Fibroblast of peridontal ligament (primary cell): ENCODE data around the gene CTTNBP2NL.
"Not testable (repeated sequence)": the region's sequence is repeated elsewhere in the genome, so short reads cannot be mapped to it uniquely, and the experiment has no call there.

Source experiments
- DNase-seq: peaks from one replicate; pipeline ENCODE4 v3.0.0-alpha.2; 2010; ENCODE audit errors: extremely low read depth

CTTNBP2NL gene

DNA sequence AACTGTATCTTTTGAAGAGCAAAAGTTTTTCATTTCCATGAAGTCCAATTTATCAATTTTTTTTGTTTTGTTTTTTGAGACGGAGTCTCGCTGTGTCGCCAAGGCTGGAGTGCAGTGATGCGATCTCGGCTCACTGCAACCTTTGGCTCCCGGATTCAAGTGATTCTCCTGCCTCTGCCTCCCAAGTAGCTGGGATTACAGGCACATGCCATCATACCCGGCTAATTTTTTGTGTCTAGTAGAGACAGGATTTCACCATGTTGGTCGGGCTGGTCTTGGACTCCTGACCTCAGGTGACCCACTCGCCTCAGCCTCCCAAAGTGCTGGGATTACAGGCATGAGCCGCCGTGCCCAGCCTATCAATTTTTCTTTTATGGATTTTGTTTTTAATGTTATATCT is 27.7 kb downstream of the CTTNBP2NL start:
- DNase-seq, result not testable (repeated sequence)

DNA sequence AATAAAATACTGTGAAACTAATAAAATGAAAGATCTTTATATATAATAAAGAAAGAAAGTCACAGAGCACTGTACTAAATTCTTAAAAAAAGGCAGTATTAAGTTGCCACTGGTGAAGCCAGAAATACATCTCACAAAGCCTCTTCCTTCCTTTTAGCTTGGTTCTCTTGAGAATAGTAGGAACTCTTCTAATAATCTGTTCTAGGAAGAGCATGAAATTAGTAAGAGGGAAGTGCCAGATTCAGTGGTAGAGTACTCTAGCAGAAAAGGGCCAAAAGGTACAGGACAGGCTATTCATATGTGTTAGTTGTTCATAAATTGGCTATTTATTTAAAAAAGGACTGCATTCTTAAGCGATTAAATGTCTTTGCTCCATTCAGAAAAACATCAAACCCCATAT is 33.7 kb downstream of the CTTNBP2NL start:
- no peak for DNase-seq

DNA sequence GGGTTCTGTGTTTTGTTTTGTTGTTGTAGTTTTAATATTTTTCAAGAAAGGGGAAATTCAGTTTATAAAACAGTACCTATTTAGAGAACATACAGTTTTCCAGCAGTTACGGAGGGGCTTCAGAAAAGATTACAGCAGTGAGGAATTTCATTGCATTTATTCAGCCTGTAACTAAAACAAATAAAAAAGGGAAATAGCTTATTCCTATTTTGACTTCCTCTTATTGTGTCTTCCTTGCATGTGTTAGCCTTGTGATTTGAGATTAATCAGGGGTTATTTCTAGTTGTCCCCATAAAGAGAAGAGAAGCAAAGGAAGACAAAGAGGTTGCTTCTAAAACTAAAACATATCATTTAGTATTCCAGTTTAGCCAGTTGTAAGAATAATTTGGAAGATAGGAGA is 35.0 kb downstream of the CTTNBP2NL start:
- no peak for DNase-seq

DNA sequence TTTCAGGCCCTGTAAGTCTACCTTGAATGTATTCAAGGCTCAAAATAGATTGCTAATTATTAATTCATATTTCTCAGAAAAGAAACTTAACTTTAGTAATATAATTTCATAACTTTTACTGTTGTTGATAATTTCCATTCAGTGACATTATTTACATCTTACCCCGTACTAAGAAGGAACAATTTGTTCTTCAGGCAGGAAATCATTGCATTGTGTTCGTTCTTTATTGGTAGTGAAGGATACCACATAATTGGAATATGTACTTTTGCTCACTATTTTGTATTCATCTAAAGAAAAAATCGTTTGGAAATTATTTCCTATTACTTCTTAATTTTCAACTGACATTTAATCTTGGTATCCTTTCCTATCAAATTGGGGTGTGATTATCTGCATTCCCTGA is 39.4 kb downstream of the CTTNBP2NL start:
- DNase-seq, result no peak

DNA sequence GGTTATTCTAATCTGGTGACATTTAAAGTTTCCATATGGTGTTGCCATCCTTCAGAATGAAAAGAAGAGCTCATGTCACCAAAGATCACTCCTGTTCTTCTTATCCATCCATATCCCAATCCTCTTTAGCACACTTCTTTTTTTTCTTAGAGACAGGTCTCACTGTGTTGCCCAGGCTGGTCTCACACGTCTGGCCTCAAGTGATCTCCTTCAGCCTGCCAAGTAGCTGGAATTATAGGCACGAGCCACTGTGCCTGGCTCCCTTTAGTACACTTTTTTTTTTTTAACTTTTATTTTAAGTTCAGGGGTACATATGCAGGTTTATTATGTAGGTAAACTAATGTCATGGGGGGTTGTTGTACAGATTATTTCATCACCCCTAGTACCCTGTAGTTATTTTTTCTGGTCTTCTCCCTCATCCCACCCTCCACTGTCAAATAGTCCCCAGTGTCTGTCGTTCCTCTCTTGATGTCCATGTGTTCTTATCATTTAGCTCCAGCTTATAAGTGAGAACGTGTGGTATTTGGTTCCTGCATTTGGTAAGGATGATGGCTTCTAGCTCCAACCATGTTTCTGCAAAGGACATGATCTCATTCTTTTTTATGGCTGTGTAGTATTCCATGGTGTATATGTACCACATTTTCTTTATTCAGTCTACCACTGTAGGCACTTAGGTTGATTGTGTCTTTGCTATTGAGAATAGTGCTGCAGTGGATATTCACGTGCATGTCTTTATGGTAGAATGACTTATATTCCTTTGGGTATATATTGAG is 40.6 kb downstream of the CTTNBP2NL start:
- DNase-seq, result no peak

DNA sequence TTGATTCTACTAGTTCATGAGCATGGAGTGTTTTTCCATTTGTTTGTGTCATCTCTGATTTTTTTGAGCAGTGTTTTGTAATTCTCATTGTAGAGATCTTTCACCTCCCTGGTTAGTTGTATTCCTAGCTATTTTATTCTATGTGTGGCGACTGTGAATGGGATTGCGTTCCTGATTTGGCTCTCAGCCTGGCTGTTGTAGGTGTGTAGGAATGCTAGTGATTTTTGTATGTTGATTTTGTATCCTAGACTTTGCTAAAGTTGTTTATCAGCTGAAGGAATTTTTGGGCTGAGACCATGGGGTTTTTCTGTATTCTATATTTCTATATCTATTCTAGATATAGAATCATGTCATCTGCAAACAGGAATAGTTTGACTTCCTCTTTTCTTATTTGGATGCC is 42.1 kb downstream of the CTTNBP2NL start:
- DNase-seq, result peak; percentile 70

DNA sequence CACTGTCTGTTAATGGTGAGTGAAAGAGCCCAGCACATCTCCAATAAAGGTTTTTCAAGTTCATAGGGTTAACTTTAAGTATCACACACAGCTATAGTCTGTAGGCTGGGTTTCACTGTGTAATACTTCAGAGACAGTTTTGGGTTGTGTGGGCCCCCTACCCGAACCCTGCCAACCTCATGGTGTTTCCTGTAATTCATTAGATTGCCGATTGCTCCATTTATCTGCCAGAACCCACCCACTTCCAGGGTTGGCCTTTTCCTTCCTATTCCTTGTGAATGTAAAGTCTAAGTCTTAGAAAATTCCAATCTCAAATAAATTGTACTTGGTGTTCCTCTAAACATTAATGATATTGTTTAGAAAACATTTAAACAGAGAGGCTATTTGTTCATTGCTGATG is 43.6 kb downstream of the CTTNBP2NL start:
- DNase-seq, result no peak

DNA sequence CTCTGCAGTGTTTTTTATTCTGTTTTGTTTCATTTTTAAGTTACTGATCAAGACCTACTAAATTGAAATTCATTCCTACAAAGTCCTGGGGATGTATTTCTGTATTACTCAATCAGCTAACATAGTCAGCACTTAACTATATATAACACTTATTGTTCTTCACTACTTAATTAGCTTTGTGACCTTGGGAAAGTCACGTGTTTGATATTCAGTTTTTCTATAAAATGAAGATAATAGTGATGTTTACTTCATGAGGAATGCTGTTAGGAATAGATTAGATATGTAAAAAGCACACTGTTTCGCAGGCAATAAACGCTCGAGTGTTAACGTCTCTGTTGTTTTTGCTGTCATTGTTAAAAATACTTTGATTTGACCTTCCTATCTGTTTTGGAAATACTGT is 44.6 kb downstream of the CTTNBP2NL start:
- DNase-seq, result no peak

DNA sequence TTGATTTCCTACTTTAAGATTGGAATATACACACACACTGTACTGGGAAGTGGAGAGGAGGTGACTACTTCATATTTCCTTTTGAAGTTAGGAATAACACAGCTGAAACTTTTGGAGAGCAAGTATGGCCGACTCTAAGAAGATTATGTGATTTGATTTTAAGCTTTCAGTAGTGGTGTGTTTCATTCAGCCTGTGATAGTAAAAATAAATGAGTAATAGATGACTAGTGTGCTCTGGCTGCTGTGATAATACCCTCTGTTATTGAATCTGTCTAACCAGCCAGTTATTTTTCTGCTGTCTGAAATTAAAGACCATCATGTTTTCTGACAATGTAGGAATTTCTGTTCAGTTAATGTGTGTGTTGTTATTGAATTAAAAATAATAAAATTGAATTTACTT is 48.3 kb downstream of the CTTNBP2NL start:
- DNase-seq, result peak; percentile 62

DNA sequence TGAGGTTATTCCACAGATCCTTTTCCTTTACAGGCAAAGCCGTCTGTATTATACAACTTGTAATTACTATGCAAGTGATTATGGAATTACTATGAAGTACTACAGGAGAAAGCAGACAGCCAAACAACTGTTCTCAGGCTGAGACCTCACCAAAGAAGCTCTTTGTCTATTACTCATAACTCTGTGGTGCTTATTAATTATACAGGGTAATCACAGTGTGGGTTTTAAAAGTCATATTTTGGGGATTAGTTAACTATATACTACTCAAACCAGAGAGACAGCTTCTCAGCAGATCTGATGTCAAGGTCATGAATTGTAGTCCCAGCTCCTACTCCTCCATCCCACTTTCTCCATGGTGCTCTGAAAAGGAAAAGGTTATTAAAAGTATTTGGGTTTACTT is 49.6 kb downstream of the CTTNBP2NL start:
- DNase-seq, result no peak

DNA sequence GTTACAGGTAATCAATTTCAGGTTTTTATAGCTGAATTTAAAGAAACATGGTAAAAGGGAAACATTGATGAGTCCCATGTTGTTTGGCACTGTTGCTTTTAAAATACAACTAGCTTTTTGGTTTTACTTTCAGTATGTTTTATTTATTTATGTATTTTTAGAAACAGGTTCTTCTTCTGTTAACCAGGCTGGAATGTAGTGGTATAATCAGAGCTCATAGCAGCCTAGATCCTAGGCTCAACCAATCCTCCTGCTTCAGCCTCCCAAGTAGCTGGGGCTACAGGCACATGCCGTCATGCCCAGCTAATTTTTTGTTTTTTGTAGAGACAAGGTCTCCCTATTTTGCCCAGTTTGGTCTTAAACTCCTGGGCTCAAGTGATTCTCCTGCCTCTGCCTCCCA is 50.4 kb downstream of the CTTNBP2NL start:
- DNase-seq, result peak; percentile 32

DNA sequence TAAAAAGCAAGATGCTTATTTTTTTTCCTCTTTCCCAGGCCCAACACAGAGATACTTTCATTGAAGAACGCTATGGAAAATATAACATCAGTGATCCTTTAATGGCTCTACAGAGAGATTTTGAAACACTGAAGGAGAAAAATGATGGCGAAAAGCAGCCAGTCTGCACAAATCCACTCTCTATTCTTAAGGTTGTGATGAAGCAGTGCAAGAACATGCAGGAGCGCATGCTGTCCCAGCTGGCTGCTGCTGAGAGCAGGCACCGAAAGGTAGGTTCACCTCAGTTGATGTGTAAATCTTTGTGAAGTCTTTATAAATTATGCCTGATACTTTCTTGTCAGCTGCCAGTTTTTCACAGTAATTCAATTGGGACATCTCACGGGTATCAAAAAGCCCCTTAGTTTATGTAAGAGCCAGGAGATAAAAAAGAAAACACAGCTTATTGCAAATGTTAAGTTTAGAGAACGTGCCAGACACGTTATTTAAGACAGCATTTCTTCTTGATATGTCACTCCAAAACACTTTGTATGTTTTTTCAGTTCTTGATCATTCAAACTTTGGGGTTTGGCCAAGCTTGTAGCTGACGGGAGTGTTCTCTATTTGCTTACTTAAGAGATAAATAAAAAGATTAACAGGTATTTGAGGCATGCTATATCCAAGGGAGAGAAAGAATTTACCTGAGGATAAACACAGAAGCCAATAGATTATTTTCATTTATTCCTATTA is 53.1 kb downstream of the CTTNBP2NL start:
- no peak for DNase-seq

DNA sequence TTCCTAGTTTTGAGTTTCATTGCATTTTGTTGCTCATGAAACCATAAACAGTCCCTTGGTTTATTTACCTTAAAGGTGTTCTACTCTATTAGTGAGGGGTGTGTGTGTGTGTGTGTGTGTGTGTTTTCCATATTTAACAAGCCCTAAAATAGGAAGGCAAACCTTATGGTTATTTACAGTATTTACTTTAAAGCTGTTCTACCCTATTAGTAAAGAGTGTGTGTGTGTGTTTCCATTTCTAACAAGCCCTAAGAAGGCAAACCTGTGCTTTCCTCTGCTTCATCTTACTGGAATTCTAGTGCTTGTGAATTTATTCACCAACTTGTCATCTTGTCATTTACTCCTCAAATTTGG is 53.6 kb downstream of the CTTNBP2NL start:
- no peak for DNase-seq

DNA sequence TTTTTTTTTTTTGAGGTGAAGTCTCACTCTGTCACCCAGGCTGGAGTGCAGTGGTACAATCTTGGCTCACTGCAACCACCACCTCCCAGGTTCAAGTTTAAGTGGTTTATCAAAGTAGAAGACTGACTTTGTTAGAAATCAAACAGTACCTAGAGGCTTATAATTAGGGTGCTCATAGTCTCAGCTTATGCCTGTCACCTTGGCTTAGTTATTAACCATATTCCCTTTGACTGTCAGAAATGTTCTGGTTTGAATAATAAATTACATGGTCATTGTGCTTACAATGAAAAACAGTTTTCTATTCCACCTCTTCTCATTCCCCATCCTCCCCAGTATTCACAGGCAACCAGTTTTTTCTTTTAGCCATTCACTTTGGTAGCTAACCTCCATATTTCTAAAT is 54.8 kb downstream of the CTTNBP2NL start:
- DNase-seq, result no peak

DNA sequence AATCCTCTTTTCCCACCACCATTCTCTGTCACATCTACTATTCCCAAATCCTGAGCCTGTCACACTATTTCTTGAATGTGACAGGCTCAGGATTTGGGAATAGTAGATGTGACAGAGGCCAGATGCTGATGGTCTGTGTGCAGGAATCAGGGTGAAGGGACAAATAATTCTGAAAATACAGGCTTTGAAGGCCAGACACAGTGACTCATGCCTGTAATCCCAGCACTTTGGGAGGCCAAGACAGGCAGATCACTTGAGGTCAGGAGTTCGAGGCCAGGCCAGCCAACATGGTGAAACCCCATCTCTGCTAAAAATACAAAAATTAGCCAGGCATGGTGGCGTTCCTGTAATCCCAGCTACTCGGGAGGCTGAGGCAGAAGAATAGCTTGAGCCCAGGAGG is 55.3 kb downstream of the CTTNBP2NL start:
- DNase-seq, result peak; percentile 40

DNA sequence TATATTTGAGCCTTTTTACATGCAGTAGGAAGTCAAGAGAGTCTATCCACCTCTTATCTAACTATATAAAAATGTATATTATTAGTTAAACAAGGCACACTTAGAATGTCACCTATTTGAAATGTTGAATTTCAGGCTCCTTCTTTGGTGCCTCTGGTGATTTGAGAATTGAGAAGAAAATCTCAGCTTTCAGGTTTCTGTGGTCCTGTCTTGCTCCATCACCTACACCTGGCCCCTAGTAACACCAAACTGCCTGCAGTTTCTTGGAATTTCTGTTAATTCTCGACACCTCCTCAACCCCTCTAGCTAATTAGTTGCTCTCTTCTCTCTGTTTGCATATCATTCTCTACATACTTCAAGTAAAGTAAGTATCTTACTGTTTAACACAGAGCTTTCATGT is 57.9 kb downstream of the CTTNBP2NL start:
- no peak for DNase-seq

DNA sequence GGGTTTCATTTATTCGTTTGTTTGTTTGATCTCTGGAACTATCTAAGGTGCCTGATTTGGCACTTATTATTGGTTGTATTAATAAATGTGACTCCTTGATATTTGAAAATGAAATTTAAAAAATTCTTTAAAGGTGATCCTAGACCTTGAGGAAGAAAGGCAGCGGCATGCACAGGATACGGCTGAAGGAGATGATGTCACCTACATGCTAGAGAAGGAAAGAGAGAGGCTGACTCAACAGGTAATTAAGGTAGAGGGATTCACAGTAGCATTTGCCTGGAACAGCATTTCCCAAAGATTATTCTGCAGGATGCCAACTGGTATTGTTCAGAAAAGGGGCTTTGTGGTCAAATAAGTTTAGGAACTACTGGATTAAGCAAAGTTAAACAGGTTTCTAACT is 58.3 kb downstream of the CTTNBP2NL start:
- DNase-seq, result no peak

DNA sequence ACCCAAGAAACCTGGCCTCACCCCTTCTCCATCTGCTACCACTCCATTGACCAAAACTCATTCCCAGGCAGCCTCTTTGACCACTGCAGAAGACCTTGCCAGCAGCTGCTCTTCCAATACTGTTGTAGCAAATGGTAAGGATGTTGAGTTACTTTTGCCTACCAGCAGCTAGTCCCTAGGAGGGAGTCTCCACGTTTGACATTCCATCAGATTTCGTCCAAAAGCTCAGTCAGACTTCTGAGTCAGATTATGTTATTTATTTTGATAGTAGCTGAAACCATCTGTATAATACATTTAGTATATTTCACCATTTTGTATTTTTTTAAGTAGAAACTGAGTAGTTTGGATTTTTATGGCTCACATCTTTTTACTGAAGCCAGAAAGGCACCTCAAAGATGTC is 61.2 kb downstream of the CTTNBP2NL start:
- DNase-seq, result peak; percentile 97

DNA sequence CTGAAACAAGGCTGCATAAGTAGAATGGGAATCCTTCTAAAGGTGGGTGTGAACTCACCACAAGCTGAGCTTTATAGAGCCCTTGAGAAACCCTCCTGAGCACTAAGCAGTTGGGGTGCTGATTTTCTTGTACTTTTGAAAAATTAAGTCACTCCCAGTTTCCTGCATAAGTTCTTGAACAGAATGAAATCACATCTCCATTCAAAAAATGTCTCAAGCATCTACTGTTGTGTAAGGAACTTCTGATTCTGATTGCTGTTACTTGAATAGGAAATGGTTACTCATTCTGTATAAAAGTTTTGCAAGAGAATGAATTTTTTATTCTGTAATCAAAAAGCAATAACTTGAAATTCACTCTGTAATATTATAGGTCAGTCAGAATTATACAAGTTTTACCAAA is 61.9 kb downstream of the CTTNBP2NL start:
- DNase-seq, result peak; percentile 88

DNA sequence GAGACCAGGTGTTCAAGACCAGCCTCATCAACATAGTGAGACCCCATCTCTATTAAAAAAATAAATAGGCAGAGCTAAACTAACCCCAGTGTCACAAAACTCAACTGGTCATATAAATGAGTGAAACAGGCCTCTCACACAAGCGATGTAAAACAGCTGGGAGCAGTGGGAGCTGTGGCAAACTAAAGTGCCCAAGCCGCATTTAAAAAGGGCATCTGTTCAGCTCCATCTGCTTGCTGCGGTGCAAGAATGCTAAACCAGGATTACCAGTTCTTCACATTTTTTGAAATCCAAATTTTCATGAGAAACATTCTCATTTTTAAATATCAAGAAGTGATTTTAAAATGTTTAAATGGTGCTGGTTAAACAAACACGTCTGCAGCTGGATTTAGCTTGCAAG is 62.7 kb downstream of the CTTNBP2NL start:
- no peak for DNase-seq

DNA sequence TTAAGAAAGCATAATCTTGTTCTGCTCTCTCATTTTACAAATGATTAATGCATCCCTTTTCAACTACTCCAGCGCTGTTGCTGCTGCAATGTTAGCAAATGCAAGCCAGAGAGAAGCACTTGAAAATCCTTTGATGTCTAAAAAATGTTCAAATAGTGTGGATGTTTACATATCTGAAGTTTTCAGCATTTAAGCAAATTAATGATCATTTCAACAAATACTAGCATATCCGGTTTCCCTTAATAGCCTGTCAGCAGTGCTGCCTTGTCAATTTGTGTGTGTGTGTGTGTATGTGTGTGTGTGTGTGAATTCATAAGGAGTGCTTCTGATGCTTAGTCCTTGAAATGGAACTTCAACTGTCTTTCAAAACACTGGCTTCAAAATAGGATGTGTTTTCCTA is 64.6 kb downstream of the CTTNBP2NL start:
- peak; percentile 34 for DNase-seq

DNA sequence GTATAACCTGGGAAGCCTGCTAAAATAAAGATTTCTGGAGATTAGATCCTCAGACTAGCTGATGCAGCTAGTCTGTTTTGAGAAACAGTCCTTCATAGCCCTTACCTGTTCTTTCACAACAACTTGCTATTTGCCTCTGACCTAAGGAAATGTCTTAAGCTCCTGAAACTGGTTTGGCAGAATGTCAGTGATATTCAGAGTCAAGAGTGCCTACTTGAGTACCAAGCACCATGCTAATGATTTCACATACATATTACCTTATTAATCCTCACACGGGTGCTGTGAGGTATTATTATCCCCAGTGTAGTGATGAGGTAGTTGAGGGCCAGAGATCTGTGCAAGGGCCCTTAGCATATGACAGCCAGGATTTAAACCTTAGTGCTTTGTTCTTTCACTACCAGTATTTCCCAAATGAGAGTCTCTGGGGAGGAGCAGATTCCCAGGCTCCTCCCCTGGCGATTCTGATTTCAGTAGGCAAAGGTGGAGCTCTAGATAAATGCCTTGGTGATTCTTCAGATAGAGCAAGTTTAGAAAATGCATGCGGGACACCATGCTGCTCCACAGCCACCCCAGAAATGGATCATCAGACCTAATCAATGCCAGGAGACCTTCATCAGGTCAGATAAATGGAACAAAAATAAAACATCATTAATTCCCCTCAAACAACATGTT is 65.3 kb downstream of the CTTNBP2NL start:
- DNase-seq, result no peak

DNA sequence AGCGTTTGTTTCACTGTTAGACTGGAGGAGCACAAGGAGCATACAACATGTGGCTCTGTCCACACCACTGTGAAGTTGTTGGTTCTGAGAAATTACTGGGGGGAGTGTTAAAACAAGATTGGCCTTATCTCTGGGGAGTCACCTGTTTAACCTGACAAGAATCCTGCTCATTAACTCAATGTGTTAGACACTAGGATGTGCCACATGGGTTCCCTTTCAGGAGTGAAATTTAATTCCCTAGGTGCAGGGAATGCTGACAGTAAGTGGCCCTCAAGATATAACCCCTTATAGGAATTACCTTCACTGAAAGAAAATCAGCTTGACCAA is 66.9 kb downstream of the CTTNBP2NL start:
- DNase-seq, result no peak
